Measurements from ENCODE around the gene BLMH.

DNA sequence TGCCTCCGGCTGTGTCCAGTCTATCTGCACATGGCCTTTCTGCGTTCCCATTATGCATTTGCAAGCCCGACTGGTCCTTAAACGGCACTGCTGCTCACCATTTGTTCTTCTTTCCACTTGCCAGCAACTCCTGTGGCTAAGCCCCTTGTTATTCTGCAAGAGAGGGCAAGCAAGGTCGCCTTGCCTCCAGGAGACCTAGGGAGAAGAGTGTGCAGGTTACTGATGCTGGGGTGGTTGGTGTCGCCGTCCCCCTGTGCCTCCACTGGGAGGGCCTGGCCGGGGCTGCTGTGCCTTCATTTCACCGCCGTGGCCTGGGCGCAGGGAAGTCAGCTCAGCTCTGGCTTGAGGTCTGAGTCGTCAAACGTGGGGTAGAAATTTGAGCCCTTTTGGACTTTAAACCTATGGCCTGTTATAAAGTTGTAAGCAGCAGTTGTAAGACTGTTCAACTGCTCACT is 69.0 kb downstream of the BLMH start:
- no peak for TF ChIP-seq CBX3 (IDR thresholded peaks at IDR 0.05; ENCODE audit: borderline replicate concordance, low read depth)
- TF ChIP-seq ETV6 (conservative IDR thresholded peaks at IDR 0.05 in 1 of 2, IDR thresholded peaks at IDR 0.05 in 1 of 2; ENCODE audit: borderline replicate concordance in 1 of 2, low read depth in 1 of 2), result no peak
- TF ChIP-seq CTCF (IDR thresholded peaks at IDR 0.05 in 2 of 3, conservative IDR thresholded peaks at IDR 0.05 in 1 of 3; ENCODE audit: control insufficient read depth in 2 of 3, extremely low read depth in 1 of 3, insufficient read depth in 1 of 3, low read depth in 3 of 3, low read length in 3 of 3), result no peak
- TF ChIP-seq RBBP5 (conservative IDR thresholded peaks at IDR 0.05), result no peak
- no peak for TF ChIP-seq LARP7 (IDR thresholded peaks at IDR 0.05)
- no peak for TF ChIP-seq EZH2 (IDR thresholded peaks at IDR 0.05; ENCODE audit: borderline replicate concordance, control insufficient read depth, low read depth, low read length)
- TF ChIP-seq TAF1 (IDR thresholded peaks at IDR 0.05; ENCODE audit: borderline replicate concordance, low read depth, low read length), result no peak
- TF ChIP-seq POLR2A (IDR thresholded peaks at IDR 0.05; ENCODE audit: low read depth, low read length), result no peak
- no peak for TF ChIP-seq ATF3 (IDR thresholded peaks at IDR 0.05; ENCODE audit: borderline replicate concordance, extremely low read depth, low read depth, low read length)

Data from GM12878 (cell line).